Measurements from ENCODE around the gene SLC44A5. TPM values are rescaled to one million over a fixed set of nuclear protein-coding genes. Genes with fewer than 3 reads are reported as not detected.

The SLC44A5 gene
- total RNA-seq, 2 donors from 2014 or later = 4.6 to 10.0 TPM

- DNase-seq = no peak
- H3K27ac ChIP-seq (ENCODE audit: low read depth, low read length) = no peak overlapping the region
- no peaks in the 10 kb centered on the region for H3K9me3 Mint-ChIP-seq
- no peaks in the 10 kb centered on the region for H3K27me3 ChIP-seq (ENCODE audit: control insufficient read depth, insufficient read depth, low read length, poor library complexity, severe bottlenecking)
- no peaks in the 10 kb centered on the region for H3K9me3 ChIP-seq (ENCODE audit: control insufficient read depth, low read length)
- no peak overlapping the region for H3K4me3 Mint-ChIP-seq
- no peaks in the 10 kb centered on the region for H3K36me3 Mint-ChIP-seq (ENCODE audit: low read depth)
- no peaks in the 10 kb centered on the region for H3K27me3 Mint-ChIP-seq (ENCODE audit: insufficient read depth)
- no peaks in the 10 kb centered on the region for H3K36me3 ChIP-seq (ENCODE audit: control insufficient read depth, insufficient read depth, low read length)
- no peak overlapping the region for H3K9ac ChIP-seq (ENCODE audit: extremely low read depth, low read length, poor library complexity, severe bottlenecking)
- H3K4me1 Mint-ChIP-seq = peaks cover 3% of the 10 kb centered on the region
- H3K4me3 ChIP-seq (ENCODE audit: low read length) = no peak overlapping the region
- no peaks in the 10 kb centered on the region for H3K4me1 ChIP-seq (ENCODE audit: control insufficient read depth, insufficient read depth, low read length)
- WGBS, 2 experiments (ENCODE audit: insufficient coverage in 1 of 2, insufficient read length in 1 of 2) = 83 to 92% methylated on average over 2 of the region's 2 CpGs
- no peak for TF ChIP-seq CTCF (conservative IDR thresholded peaks at IDR 0.05)
- H3K27ac Mint-ChIP-seq = no peak overlapping the region
Measured at GRCh38 chr1:75431843-75432242, 179.1 kb downstream of the SLC44A5 start.

- TF ChIP-seq CTCF (conservative IDR thresholded peaks at IDR 0.05) = no peak
- Histone ChIP-seq H3K4me3 (ENCODE audit: low read length) (no peak overlapping the region), H3K27ac (ENCODE audit: low read depth, low read length) (no peak overlapping the region), H3K27me3 (ENCODE audit: control insufficient read depth, insufficient read depth, low read length, poor library complexity, severe bottlenecking) (no peaks in the 10 kb centered on the region), H3K9ac (ENCODE audit: extremely low read depth, low read length, poor library complexity, severe bottlenecking) (no peak overlapping the region), H3K4me1 (ENCODE audit: control insufficient read depth, insufficient read depth, low read length) (no peaks in the 10 kb centered on the region), H3K36me3 (ENCODE audit: control insufficient read depth, insufficient read depth, low read length) (no peaks in the 10 kb centered on the region), H3K9me3 (ENCODE audit: control insufficient read depth, low read length) (no peaks in the 10 kb centered on the region)
- Mint-ChIP-seq H3K4me1 (peaks cover 3% of the 10 kb centered on the region), H3K27me3 (ENCODE audit: insufficient read depth) (no peaks in the 10 kb centered on the region), H3K27ac (no peak overlapping the region), H3K4me3 (no peak overlapping the region), H3K9me3 (no peaks in the 10 kb centered on the region), H3K36me3 (ENCODE audit: low read depth) (no peaks in the 10 kb centered on the region)
- DNase-seq = no peak
Measured at GRCh38 chr1:75430526-75430925, 180.4 kb downstream of the SLC44A5 start.

- Mint-ChIP-seq H3K36me3 (ENCODE audit: low read depth) (no peaks in the 10 kb centered on the region), H3K9me3 (no peaks in the 10 kb centered on the region), H3K4me1 (peaks cover 3% of the 10 kb centered on the region), H3K4me3 (no peak overlapping the region), H3K27ac (no peak overlapping the region), H3K27me3 (ENCODE audit: insufficient read depth) (no peaks in the 10 kb centered on the region)
- Histone ChIP-seq H3K36me3 (ENCODE audit: control insufficient read depth, insufficient read depth, low read length) (no peaks in the 10 kb centered on the region), H3K9me3 (ENCODE audit: control insufficient read depth, low read length) (no peaks in the 10 kb centered on the region), H3K4me3 (ENCODE audit: low read length) (no peak overlapping the region), H3K4me1 (ENCODE audit: control insufficient read depth, insufficient read depth, low read length) (no peaks in the 10 kb centered on the region), H3K9ac (ENCODE audit: extremely low read depth, low read length, poor library complexity, severe bottlenecking) (no peak overlapping the region), H3K27me3 (ENCODE audit: control insufficient read depth, insufficient read depth, low read length, poor library complexity, severe bottlenecking) (no peaks in the 10 kb centered on the region), H3K27ac (ENCODE audit: low read depth, low read length) (no peak overlapping the region)
- TF ChIP-seq CTCF (conservative IDR thresholded peaks at IDR 0.05) = no peak
- peak; percentile 43 for DNase-seq
- 91 to 94% methylated on average over 9 to 10 of the region's 10 CpGs for WGBS, 2 experiments (ENCODE audit: insufficient coverage in 1 of 2, insufficient read length in 1 of 2)
Measured at GRCh38 chr1:75426688-75427087, 184.2 kb downstream of the SLC44A5 start.
